ENCODE measurements around the gene VSTM2B. TPM values are rescaled to one million over a fixed set of nuclear protein-coding genes. Genes with fewer than 3 reads are reported as not detected.

VSTM2B gene
- total RNA-seq, 2 experiments from 2014 or later: not detected

GRCh38 chr19:29502581-29502850, 23.3 kb upstream of the VSTM2B start:
- H3K36me3 ChIP-seq (ENCODE audit: insufficient read depth, low read length): no peaks in the 10 kb centered on the region
- no peak overlapping the region for H3K27ac ChIP-seq (ENCODE audit: low read depth, low read length, poor library complexity, severe bottlenecking)
- no peaks in the 10 kb centered on the region for H4K20me1 ChIP-seq (ENCODE audit: insufficient read depth, low read length)
- no peak for DNase-seq (ENCODE audit: low spot score)
- no peaks in the 10 kb centered on the region for H3K4me1 ChIP-seq (ENCODE audit: insufficient read depth, low read length, poor library complexity, severe bottlenecking)
- ChIA-PET POLR2A (no interaction called here), CTCF (ENCODE audit: unreplicated experiment) (no interaction called here)
- TF ChIP-seq CTCF (conservative IDR thresholded peaks at IDR 0.05; ENCODE audit: low read length) (no peak), EZH2phosphoT487 (IDR thresholded peaks at IDR 0.05; ENCODE audit: borderline replicate concordance, low read depth, low read length) (no peak)
- no peaks in the 10 kb centered on the region for H3K9me3 ChIP-seq (ENCODE audit: low read length)
- no peak overlapping the region for H2AFZ ChIP-seq (ENCODE audit: low read length)
- no peaks in the 10 kb centered on the region for H3K79me2 ChIP-seq (ENCODE audit: insufficient read depth, low read depth, low read length)
- no peaks in the 10 kb centered on the region for H3K9me2 ChIP-seq (ENCODE audit: insufficient read depth, low read length)
- no TSS peak for BruUV-seq (replicated peaks)
- H3K4me2 ChIP-seq (ENCODE audit: low read length): no peak overlapping the region
- H3K4me3 ChIP-seq (ENCODE audit: low read depth, low read length, poor library complexity, severe bottlenecking): no peak overlapping the region
- intact Hi-C loops (cut with micrococcal nuclease; ENCODE audit: unreplicated experiment): no loop called here

GRCh38 chr19:29503140-29503758, 22.5 kb upstream of the VSTM2B start:
- Histone ChIP-seq H4K20me1 (ENCODE audit: insufficient read depth, low read length) (no peaks in the 10 kb centered on the region), H3K36me3 (ENCODE audit: insufficient read depth, low read length) (no peaks in the 10 kb centered on the region), H3K79me2 (ENCODE audit: insufficient read depth, low read depth, low read length) (no peaks in the 10 kb centered on the region), H3K27ac (ENCODE audit: low read depth, low read length, poor library complexity, severe bottlenecking) (no peak overlapping the region), H3K4me1 (ENCODE audit: insufficient read depth, low read length, poor library complexity, severe bottlenecking) (no peaks in the 10 kb centered on the region), H3K4me2 (ENCODE audit: low read length) (no peak overlapping the region), H3K4me3 (ENCODE audit: low read depth, low read length, poor library complexity, severe bottlenecking) (no peak overlapping the region), H3K9me2 (ENCODE audit: insufficient read depth, low read length) (no peaks in the 10 kb centered on the region), H3K9me3 (ENCODE audit: low read length) (no peaks in the 10 kb centered on the region), H2AFZ (ENCODE audit: low read length) (no peak overlapping the region)
- CTCF ChIA-PET (ENCODE audit: unreplicated experiment): no interaction called here
- POLR2A ChIA-PET: no interaction called here
- intact Hi-C loops (cut with micrococcal nuclease; ENCODE audit: unreplicated experiment): no loop called here
- no peak for TF ChIP-seq CTCF (conservative IDR thresholded peaks at IDR 0.05; ENCODE audit: low read length)
- TF ChIP-seq EZH2phosphoT487 (IDR thresholded peaks at IDR 0.05; ENCODE audit: borderline replicate concordance, low read depth, low read length): no peak
- DNase-seq (ENCODE audit: low spot score): no peak
- no TSS peak for BruUV-seq (replicated peaks)

- ChIA-PET CTCF (ENCODE audit: unreplicated experiment) (no interaction called here), POLR2A (no interaction called here)
- Histone ChIP-seq H3K9me3 (ENCODE audit: low read length) (no peaks in the 10 kb centered on the region), H3K27ac (ENCODE audit: low read depth, low read length, poor library complexity, severe bottlenecking) (no peak overlapping the region), H4K20me1 (ENCODE audit: insufficient read depth, low read length) (no peaks in the 10 kb centered on the region), H3K4me1 (ENCODE audit: insufficient read depth, low read length, poor library complexity, severe bottlenecking) (no peaks in the 10 kb centered on the region), H2AFZ (ENCODE audit: low read length) (no peak overlapping the region), H3K36me3 (ENCODE audit: insufficient read depth, low read length) (no peaks in the 10 kb centered on the region), H3K4me2 (ENCODE audit: low read length) (no peak overlapping the region), H3K4me3 (ENCODE audit: low read depth, low read length, poor library complexity, severe bottlenecking) (no peak overlapping the region), H3K79me2 (ENCODE audit: insufficient read depth, low read depth, low read length) (no peaks in the 10 kb centered on the region), H3K9me2 (ENCODE audit: insufficient read depth, low read length) (no peaks in the 10 kb centered on the region)
- no peak for DNase-seq (ENCODE audit: low spot score)
- intact Hi-C loops (cut with micrococcal nuclease; ENCODE audit: unreplicated experiment): no loop called here
- BruUV-seq (replicated peaks): no TSS peak
- TF ChIP-seq EZH2phosphoT487 (IDR thresholded peaks at IDR 0.05; ENCODE audit: borderline replicate concordance, low read depth, low read length) (no peak), CTCF (conservative IDR thresholded peaks at IDR 0.05; ENCODE audit: low read length) (no peak)
Observed at GRCh38 chr19:29503785-29504184, 22.0 kb upstream of the VSTM2B start.

Measured in OCI-LY7 (cell line).